Measurements from ENCODE around the gene DDX1. TPM values are rescaled to one million over a fixed set of nuclear protein-coding genes. Genes with fewer than 3 reads are reported as not detected.
A peak's percentile ranks its signal among the peaks of the same experiment; 100 is the strongest.

DDX1 gene
- total RNA-seq, 4 donors from 2014 or later: 63.0 to 85.6 (median 75.2) TPM

- Histone ChIP-seq H3K27me3 (no peaks in the 10 kb centered on the region), H3K27ac (peak overlapping the region; percentile 42 to 65 (median 43)), H3K4me1 (peaks cover 18 to 38% of the 10 kb centered on the region in 2 donors), H3K9me3 (no peaks in the 10 kb centered on the region), H3K4me3 (replicated peaks in 1 of 3) (no peak overlapping the region), H3K36me3 (peaks cover 0 to 6% of the 10 kb centered on the region in 2 donors)
- 4 to 5% methylated on average over 6 of the region's 6 CpGs for WGBS, 2 donors
- DNase-seq: peak; percentile 82 to 84
- TF ChIP-seq CTCF (IDR thresholded peaks at IDR 0.05): peak; percentile 64 to 100 (median 94)
- no peak for TF ChIP-seq POLR2A (IDR thresholded peaks at IDR 0.05)
- intact Hi-C loops (cut with DNase I): loop anchor here (5.0 kb wide), 3 partner anchors 300 to 870 kb away; no protein-coding TSS in a partner anchor
These were observed 45.5 kb downstream of the DDX1 start for GRCh38 chr2:15636972-15637785.

DNA sequence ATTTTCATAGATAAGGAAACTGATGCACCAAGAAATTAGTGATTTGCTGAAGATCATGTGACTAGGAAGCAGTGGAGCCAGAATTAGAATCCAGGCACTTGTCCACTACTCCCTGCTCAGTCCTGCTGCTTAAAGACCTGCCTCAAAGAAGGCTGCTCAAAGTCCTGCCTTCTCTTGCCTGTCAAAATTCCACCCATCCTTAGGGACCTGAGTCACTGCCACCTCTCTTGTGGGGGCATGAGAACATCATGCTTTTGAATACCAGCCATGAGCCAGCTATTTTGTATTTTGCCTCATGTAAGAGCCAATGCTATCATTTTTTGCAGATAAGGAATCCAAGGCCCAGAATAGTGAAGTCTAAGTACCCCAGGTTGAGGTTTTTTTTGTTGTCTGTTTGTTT, 47.1 kb downstream of the DDX1 start:
- Histone ChIP-seq H3K27me3 (no peaks in the 10 kb centered on the region), H3K4me1 (peaks cover 32 to 47% of the 10 kb centered on the region in 2 donors), H3K36me3 (no peaks in the 10 kb centered on the region), H3K9me3 (no peaks in the 10 kb centered on the region), H3K4me3 (replicated peaks in 1 of 3) (no peak overlapping the region), H3K27ac (peak overlapping the region in 2 of 3 donors; percentile 42 to 61)
- TF ChIP-seq POLR2A (IDR thresholded peaks at IDR 0.05): no peak
- TF ChIP-seq CTCF (IDR thresholded peaks at IDR 0.05): no peak
- no peak for DNase-seq
- intact Hi-C loops (cut with DNase I): loop anchor here (5.0 kb wide), 3 partner anchors 299 to 869 kb away; no protein-coding TSS in a partner anchor

DNA sequence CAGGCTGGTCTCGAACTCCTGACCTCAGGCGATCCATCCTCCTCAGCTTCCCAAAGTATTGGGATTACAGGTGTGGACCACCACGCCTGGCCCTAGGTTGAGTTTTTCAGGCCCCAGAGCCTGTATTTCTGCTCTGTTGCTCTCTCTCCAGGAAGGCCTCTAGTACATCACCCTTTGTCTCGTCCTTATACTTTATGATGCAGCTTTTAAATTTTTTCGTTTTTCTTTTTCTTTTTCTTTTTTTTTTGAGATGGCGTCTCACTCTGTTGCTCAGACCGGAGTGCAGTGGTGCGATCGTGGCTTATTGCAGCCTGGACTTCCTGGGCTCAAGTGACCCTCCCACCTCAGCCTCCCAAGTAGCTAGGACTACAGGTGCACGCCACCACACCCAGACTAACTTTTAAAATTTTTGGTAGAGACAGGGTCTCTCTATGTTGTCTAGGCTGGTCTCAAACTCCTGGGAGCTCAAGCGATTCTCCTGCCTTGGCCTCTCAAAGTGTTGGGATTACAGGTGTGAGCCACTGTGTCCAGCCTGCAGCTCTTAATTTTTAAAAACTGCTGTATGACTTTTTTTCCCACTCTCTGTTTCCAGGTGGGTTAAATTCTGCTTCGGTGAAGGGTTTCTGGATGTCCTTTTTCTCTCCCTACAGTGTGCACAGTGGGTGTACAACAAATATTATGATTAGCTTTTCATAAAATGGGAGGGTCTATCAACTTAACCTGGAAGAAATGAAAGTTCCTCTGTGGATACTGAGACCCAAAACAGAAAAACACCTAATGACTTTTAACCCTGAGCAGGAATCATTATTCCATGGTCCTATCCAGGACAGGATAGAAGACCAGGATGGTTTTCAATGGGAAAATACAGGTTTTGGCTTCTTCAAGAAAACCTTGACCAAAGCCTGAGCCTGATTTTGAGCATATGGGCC, 47.9 kb downstream of the DDX1 start:
- Histone ChIP-seq H3K4me3 (replicated peaks in 1 of 3) (no peak overlapping the region), H3K27me3 (no peaks in the 10 kb centered on the region), H3K9me3 (no peaks in the 10 kb centered on the region), H3K4me1 (peaks cover 32 to 47% of the 10 kb centered on the region in 2 donors), H3K27ac (peak overlapping the region; percentile 47 to 61 (median 50)), H3K36me3 (no peaks in the 10 kb centered on the region)
- intact Hi-C loops (cut with DNase I): loop anchor here (5.0 kb wide), 3 partner anchors 298 to 868 kb away; no protein-coding TSS in a partner anchor
- no peak for DNase-seq
- 86 to 91% methylated on average over 12 of the region's 12 CpGs for WGBS, 2 donors
- TF ChIP-seq CTCF (IDR thresholded peaks at IDR 0.05): no peak
- no peak for TF ChIP-seq POLR2A (IDR thresholded peaks at IDR 0.05)

DNA sequence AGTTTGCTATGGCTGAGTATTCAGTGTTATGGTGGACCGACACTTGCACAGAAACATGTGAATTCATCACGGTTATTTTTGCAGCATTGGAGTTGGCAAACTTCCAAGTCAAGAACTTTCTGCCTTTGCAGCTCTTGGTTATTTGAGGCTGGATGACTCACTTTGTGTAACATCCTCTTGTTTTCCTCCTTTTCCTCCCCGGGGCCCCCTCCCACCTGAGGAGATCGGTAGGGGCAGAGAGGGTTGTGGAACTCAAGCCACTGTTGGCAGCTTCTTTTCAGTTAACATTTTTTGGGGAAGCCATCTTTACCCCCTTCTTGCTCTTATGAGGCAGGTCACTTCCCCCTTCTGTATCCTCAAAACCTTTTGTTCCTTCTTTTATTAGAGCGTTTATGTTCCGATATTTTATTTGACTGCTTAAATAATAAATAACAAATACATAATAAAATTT, 48.6 kb downstream of the DDX1 start:
- peak; percentile 52 to 66 for DNase-seq
- H3K36me3 ChIP-seq: no peaks in the 10 kb centered on the region
- peak overlapping the region; percentile 47 to 56 (median 53) for H3K27ac ChIP-seq
- no peak overlapping the region for H3K4me3 ChIP-seq (replicated peaks in 1 of 3)
- intact Hi-C loops (cut with DNase I): no loop called here
- H3K27me3 ChIP-seq: no peaks in the 10 kb centered on the region
- no peak for TF ChIP-seq POLR2A (IDR thresholded peaks at IDR 0.05)
- no peak for TF ChIP-seq CTCF (IDR thresholded peaks at IDR 0.05)
- no peaks in the 10 kb centered on the region for H3K9me3 ChIP-seq
- H3K4me1 ChIP-seq: peaks cover 32 to 44% of the 10 kb centered on the region in 2 donors
- 34% methylated on average over 6 of the region's 6 CpGs for WGBS, 2 donors
